ENCODE data around the gene ZNF862. TPM values are rescaled to one million over a fixed set of nuclear protein-coding genes. Genes with fewer than 3 reads are reported as not detected.

ZNF862 gene
- polyA plus RNA-seq, 3 donors, result 5.0 to 9.8 (median 7.4) TPM

- no peak overlapping the region for H3K27ac ChIP-seq (ENCODE audit: low read depth, low read length)
- 79 to 86% (median 82%) methylated on average over 16 of the region's 16 CpGs for WGBS, 3 donors
Observed at GRCh38 chr7:149855361-149856305, 17.5 kb downstream of the ZNF862 start.

DNA sequence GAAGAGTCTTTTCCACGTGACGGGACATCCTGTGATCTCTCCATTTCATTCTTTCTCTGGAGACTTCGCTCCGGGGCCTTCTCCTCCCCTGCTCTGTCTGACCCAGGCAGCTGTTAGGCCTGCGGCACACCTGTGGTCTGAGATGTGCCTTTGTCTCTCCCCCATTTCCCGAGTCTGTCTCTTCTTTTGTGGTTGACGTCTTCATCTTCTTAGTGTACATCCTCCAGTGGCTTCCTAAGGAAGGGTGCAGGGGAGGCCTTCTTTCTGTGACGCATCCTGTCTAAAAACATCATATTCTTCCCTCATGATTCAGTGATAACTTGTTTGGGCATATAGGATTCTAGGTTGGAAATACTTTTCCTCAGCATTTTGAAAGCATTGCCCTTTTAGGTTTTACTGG is 18.4 kb downstream of the ZNF862 start:
- WGBS, 3 donors, result 80 to 85% (median 84%) methylated on average over 8 of the region's 8 CpGs

DNA sequence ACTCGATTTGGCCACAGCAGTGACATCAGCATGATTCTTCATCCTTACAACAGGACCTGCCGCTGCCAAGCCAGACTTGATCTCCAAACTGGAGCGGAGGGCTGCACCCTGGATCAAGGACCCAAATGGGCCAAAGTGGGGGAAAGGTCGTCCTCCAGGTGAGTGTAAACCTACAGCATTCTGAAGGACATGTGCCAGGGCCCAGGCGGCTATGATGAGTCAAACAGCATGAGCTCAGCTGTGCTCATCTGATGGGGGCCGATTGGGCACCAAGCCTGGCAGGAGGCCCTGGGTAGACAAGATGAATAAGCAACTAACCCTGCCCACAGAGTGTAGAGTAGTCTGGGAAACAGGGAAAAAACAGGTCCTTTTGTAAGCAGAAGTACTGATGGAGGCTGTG is 21.2 kb downstream of the ZNF862 start:
- WGBS, 3 donors, result 69 to 91% (median 76%) methylated on average over 6 of the region's 6 CpGs
- no peak overlapping the region for H3K27ac ChIP-seq (ENCODE audit: low read depth, low read length)

More for the DNA sequence above, 18.4 kb downstream of the ZNF862 start:
- H3K27ac ChIP-seq (ENCODE audit: low read depth, low read length), result no peak overlapping the region

DNA sequence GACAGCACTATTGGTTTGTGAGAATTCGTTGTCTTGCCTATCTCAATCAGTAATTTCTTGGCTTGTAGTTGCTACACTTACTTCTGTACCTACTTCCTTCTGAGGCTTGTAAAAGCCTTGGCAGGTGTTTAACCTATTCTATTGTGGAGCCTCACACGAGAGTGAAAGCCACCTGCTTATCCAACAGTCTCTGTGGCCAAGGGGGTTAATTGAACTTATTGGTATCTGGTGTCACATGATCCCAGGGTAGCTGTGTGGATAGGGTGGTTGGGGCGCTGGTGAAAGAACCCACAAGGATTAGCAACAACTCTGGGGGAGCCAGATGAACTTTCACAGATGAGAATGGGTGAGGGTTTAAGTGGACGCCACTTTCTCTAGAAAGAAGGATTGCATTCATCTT is 21.7 kb downstream of the ZNF862 start:
- H3K27ac ChIP-seq (ENCODE audit: low read depth, low read length), result no peak overlapping the region
- WGBS, 3 donors, result 80 to 95% (median 93%) methylated on average over 4 of the region's 4 CpGs

- WGBS, 3 donors, result 79 to 85% (median 83%) methylated on average over 45 of the region's 45 CpGs
- no peak overlapping the region for H3K27ac ChIP-seq (ENCODE audit: low read depth, low read length)
Observed at GRCh38 chr7:149860821-149861727, 22.9 kb downstream of the ZNF862 start.

DNA sequence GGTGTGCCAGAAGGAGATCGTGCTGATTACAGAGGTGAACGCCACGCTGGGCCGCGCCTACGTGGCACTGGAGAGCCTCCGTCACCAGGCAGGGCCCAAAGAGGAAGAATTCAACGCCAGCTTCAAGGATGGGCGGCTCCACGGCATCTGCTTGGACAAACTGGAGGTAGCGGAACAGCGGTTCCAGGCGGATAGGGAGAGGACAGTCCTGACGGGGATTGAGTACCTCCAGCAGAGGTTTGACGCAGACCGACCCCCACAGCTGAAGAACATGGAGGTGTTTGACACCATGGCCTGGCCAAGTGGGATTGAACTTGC is 23.5 kb downstream of the ZNF862 start:
- H3K27ac ChIP-seq (ENCODE audit: low read depth, low read length), result no peak overlapping the region
- WGBS, 3 donors, result 90 to 94% (median 91%) methylated on average over 16 of the region's 16 CpGs

GRCh38 chr7:149862156-149862555 is 24.0 kb downstream of the ZNF862 start:
- no peak overlapping the region for H3K27ac ChIP-seq (ENCODE audit: low read depth, low read length)
- WGBS, 3 donors, result 89 to 96% (median 91%) methylated on average over 18 of the region's 18 CpGs

DNA sequence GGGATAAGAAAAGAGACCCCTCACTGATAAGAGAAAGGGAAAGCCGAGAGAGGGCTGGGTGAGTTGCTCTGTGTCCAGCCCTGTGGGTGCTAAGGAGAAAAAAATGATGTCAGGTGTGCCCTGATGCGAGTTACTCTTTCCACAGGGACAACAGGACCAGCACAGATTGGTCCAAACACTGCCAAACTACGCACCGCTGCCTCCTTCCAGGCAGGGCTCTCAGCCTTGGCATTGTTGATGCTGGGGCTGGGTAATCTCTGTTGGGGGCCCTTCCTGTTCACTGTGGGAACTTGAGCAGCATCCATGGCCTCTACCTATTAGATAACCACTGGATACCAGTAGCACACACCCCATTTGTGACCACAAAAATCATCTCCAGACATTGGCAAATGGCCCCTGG is 25.3 kb downstream of the ZNF862 start:
- 94 to 99% (median 95%) methylated on average over 4 of the region's 4 CpGs for WGBS, 3 donors
- H3K27ac ChIP-seq (ENCODE audit: low read depth, low read length), result no peak overlapping the region

DNA sequence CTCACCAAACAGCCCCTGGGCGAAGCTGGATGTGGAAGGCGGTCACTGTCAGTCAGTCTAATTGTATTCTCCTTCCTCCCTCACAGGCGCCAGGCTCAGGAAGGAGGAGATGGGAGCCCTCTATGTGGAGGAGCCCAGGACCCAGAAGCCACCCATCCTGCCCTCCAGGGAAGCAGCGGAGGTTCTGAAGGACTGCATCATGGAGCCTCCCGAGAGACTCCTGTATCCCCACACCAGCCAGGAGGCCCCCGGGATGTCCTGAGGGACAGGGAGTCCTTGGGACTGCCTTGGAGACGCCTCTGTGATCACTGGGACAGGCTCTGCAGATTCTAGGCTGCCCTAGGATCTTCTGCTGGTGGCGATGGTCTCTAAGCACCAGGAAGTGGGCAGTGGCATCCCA is 25.8 kb downstream of the ZNF862 start:
- no peak overlapping the region for H3K27ac ChIP-seq (ENCODE audit: low read depth, low read length)
- 90 to 93% (median 93%) methylated on average over 8 of the region's 8 CpGs for WGBS, 3 donors

- H3K27ac ChIP-seq (ENCODE audit: low read depth, low read length), result no peak overlapping the region
- 94 to 96% (median 95%) methylated on average over 12 of the region's 12 CpGs for WGBS, 3 donors
Observed at GRCh38 chr7:149864751-149865150, 26.6 kb downstream of the ZNF862 start.

- WGBS, 3 donors, result 37 to 77% (median 53%) methylated on average over 6 to 7 of the region's 7 CpGs
- H3K27ac ChIP-seq (ENCODE audit: low read depth, low read length), result no peak overlapping the region
Observed at GRCh38 chr7:149865437-149865836, 27.3 kb downstream of the ZNF862 start.

- H3K27ac ChIP-seq (ENCODE audit: low read depth, low read length), result no peak overlapping the region
- WGBS, 3 donors, result 79 to 90% (median 83%) methylated on average over 16 of the region's 16 CpGs
Observed at GRCh38 chr7:149866139-149866778, 28.1 kb downstream of the ZNF862 start.

DNA sequence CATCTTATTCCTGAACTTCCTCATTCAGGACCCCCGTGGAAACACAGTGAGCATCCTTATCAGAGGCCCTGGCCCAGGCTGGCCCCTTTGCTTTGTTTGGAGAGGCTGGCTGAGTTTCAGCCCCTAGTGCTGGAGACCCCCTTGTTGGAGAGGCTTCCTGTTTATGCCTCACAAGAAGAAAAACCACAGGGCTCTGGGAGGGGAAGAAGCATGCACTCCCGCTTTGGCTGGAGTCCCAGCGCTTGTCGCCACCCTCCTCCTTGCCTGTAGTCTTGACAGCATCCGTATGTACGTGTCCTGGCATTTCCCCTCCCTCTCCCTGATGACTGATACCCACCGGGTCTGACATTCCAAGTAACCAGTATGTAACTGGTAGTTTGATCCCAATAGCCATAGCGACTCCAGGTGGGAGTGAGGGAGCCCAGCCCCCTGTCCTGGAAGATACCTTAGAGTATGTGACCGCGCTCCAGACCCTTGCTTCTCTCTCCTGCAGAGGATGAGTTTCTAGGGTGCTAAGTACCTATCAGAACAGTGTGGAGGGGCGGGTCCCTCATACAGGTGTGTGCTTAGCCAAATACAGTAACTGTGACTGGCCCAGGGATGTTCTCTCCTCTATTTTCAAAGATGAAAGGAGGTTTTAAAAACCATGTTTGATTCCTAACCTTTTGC is 28.7 kb downstream of the ZNF862 start:
- WGBS, 3 donors, result 48 to 74% (median 60%) methylated on average over 11 of the region's 11 CpGs
- H3K27ac ChIP-seq (ENCODE audit: low read depth, low read length), result no peak overlapping the region

DNA sequence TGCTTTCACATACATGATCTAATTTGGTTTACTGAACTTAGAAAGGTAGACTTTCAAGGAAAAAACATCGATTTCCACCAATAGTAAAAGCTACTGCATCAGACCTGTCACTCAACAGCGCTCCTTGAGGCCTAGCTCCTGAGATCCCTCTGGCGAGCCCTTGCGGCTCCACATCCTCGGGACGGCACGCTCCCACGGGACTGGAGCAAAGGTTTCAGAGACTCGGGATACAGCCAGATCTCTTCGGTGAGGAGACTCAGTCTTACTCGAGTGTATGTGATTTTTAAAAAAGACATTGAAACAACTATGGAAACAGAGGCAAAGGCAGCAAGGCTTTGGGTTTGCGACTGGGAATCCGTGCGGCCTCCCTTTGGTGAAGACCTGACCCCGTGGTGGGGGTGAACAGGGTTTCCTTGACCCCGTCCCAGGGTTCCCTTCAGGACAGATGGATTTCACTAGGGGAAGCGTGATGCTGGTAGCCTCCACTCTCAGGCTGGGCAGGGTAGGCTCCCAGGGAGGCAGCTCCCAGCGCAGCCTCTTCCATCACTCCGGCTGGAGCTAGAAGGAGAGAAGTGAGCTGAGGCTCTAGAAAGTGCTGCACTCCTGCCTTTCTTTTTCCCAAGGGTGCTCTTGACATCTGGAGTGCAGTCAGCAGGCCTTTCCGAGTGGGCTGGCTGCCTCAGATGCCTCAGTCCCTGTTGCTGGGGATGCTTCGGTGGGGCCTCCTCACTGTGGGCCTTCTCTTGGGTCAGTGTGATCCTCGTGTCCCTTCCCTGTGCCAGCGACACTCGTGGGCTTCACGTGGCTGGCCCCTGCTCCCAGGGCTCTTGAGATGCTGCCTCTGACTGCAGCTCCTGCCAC is 29.8 kb downstream of the ZNF862 start:
- WGBS, 3 donors, result 74 to 86% (median 77%) methylated on average over 25 of the region's 25 CpGs
- no peak overlapping the region for H3K27ac ChIP-seq (ENCODE audit: low read depth, low read length)

- 65 to 74% (median 70%) methylated on average over 7 of the region's 7 CpGs for WGBS, 3 donors
- H3K27ac ChIP-seq (ENCODE audit: low read depth, low read length), result no peak overlapping the region
Observed at GRCh38 chr7:149868623-149869290, 30.6 kb downstream of the ZNF862 start.

DNA sequence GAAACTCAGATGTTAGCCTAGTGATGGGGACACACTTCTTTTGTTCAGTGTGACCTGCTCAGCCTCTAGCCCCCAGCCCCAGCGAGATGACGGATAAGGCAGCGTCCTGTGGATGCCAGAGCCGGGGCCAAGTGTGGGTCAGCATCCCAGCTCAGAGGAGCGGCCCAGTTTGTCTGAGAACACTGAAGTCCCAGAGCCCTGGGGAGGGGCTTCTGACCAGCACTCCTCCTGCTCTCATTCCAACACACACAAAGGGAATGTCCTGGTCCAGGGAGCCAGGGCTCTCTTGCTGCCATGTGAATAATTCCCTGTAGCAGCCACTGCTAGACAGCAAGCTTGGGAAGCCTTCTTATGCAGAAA is 31.1 kb downstream of the ZNF862 start:
- H3K27ac ChIP-seq (ENCODE audit: low read depth, low read length), result no peak overlapping the region
- 84 to 90% (median 90%) methylated on average over 5 of the region's 5 CpGs for WGBS, 3 donors

GRCh38 chr7:149869867-149870266 is 31.7 kb downstream of the ZNF862 start:
- H3K27ac ChIP-seq (ENCODE audit: low read depth, low read length), result no peak overlapping the region
- 47 to 73% (median 51%) methylated on average over 6 of the region's 6 CpGs for WGBS, 3 donors
